K562 (cell line): ENCODE results near the gene SLC8A2. TPM values are rescaled to one million over a fixed set of nuclear protein-coding genes. Genes with fewer than 3 reads are reported as not detected.

ENCODE experiments used
- ATAC-seq: fragments of 200-7000 bp; cut with Tn5 transposase; 3 replicates; pipeline ENCODE4 v1.9.1; 2020; ENCODE audit warnings: moderate library complexity
- BruUV-seq: library from RNA; stranded (reverse); fragments of 400-500 nt; replicated peaks from 2 replicates; lab custom pipeline; 2021; lab: Mats Ljungman, UMichigan
- CTCF ChIA-PET: fragments of 300-600 bp; formaldehyde crosslinking; extraction: SDS; loops from one replicate; lab custom pipeline; 2021; ENCODE audit warnings: low intra/inter-chr PET ratio; lab: Yijun Ruan, JAX
- POLR2A ChIA-PET: fragments of 300-600, 350-650 bp; sonication (Branson Sonifier 250); formaldehyde crosslinking; extraction: SDS; loops from one replicate; lab custom pipeline; 2021; ENCODE audit warnings: antibody characterized with exemption, inconsistent platforms; lab: Yijun Ruan, JAX
- DNase-seq, 4 experiments: peaks; one replicate each; pipeline versions ENCODE4 v3.0.0 to v3.0.0-alpha.2; 2011 to 2018; ENCODE audit warnings: low spot score in 3 of 4, mixed read lengths in 3 of 4; ENCODE audit errors: extremely low read depth in 1 of 4
- FAIRE-seq: peaks from 2 replicates; lab custom pipeline; 2011; peaks lifted over from hg19 to GRCh38; lab: Jason Lieb, UNC
- H2AFZ ChIP-seq: 2 replicates; pipeline ENCODE4 v1.6.0; 2011; ENCODE audit warnings: low read depth, low read length, control low read depth, inconsistent platforms
- H3K27ac ChIP-seq: fragments of 200-600 bp; 3 replicates; pipeline ENCODE4 v1.8.0; 2011; ENCODE audit warnings: low read depth, mild to moderate bottlenecking, control low read depth, inconsistent platforms, low read length, moderate library complexity, mixed read lengths; ENCODE audit errors: extremely low read depth
- H3K27me3 ChIP-seq, 2 experiments: fragments of 300-600 bp in 1 of 2; 2 replicates in 1 of 2; 3 replicates in 1 of 2; pipeline versions ENCODE4 v1.6.0 to v1.8.0; 2011; ENCODE audit warnings: inconsistent platforms in 2 of 2, low read length in 2 of 2, mild to moderate bottlenecking in 1 of 2, mixed read lengths in 1 of 2, moderate library complexity in 1 of 2; ENCODE audit not compliant: control insufficient read depth in 2 of 2, insufficient read depth in 2 of 2
- H3K36me3 ChIP-seq: fragments of 300-600 bp; 3 replicates; pipeline ENCODE4 v1.8.0; 2011; ENCODE audit warnings: mild to moderate bottlenecking, low read length, inconsistent platforms; ENCODE audit not compliant: control insufficient read depth, insufficient read depth
- H3K4me1 ChIP-seq, 2 experiments: fragments of 200-600 bp in 1 of 2; replicated peaks in 1 of 2; 2 replicates in 1 of 2; 3 replicates in 1 of 2; pipeline versions ENCODE4 v1.5.1 to v1.8.0; 2011; ENCODE audit warnings: inconsistent platforms in 2 of 2, low read length in 2 of 2, mild to moderate bottlenecking in 1 of 2, mixed read lengths in 1 of 2, moderate library complexity in 1 of 2; ENCODE audit not compliant: control insufficient read depth in 2 of 2, insufficient read depth in 2 of 2
- H3K4me2 ChIP-seq: 2 replicates; pipeline ENCODE4 v1.6.1; 2011; ENCODE audit warnings: low read length, control low read depth, inconsistent platforms, mixed read lengths; ENCODE audit not compliant: insufficient read depth
- H3K4me3 ChIP-seq: fragments of 200-600 bp; sonication (generic), shearing (Covaris generic); 2 replicates; pipeline ENCODE4 v1.5.1; 2016; ENCODE audit warnings: control low read depth, inconsistent platforms
- H3K79me2 ChIP-seq: fragments of 200-600 bp; 3 replicates; pipeline ENCODE4 v1.8.0; 2011; ENCODE audit warnings: low read length, inconsistent platforms; ENCODE audit not compliant: control insufficient read depth, insufficient read depth
- H3K9ac ChIP-seq, 2 experiments: 2 replicates each; pipeline versions ENCODE4 v1.6.0 to v1.6.1; 2011; ENCODE audit warnings: low read depth in 2 of 2, low read length in 2 of 2, control low read depth in 1 of 2, inconsistent platforms in 1 of 2, mild to moderate bottlenecking in 1 of 2, mixed read lengths in 1 of 2; ENCODE audit not compliant: insufficient read depth in 1 of 2
- H3K9me1 ChIP-seq: one replicate; pipeline ENCODE4 v1.6.0; 2011; ENCODE audit warnings: inconsistent platforms, mild to moderate bottlenecking, low read length, moderate library complexity; ENCODE audit not compliant: control insufficient read depth, insufficient read depth
- H3K9me3 ChIP-seq: replicated peaks from 2 replicates; pipeline ENCODE4 v1.5.1; 2011; ENCODE audit warnings: low read depth, low read length, inconsistent platforms; ENCODE audit not compliant: control insufficient read depth, insufficient read depth
- H4K20me1 ChIP-seq: replicated peaks from 2 replicates; pipeline ENCODE4 v1.6.1; 2011; ENCODE audit warnings: low read length, inconsistent platforms, mixed read lengths; ENCODE audit not compliant: control insufficient read depth, insufficient read depth
- BCL6 ChIP-seq: fragments of 250-450 bp; sonication (Bioruptor Pico); IDR thresholded peaks from 2 replicates; pipeline ENCODE4 v1.4.0; 2020
- POLR2G ChIP-seq: fragments of 200-400 bp; formaldehyde crosslinking; IDR thresholded peaks from 2 replicates; pipeline ENCODE4 v1.6.1; 2017; ENCODE audit warnings: low read depth, mild to moderate bottlenecking, antibody characterized with exemption, low read length, moderate library complexity
- RBFOX2 ChIP-seq: fragments of 200-400 bp; formaldehyde crosslinking; IDR thresholded peaks from 2 replicates; pipeline ENCODE4 v1.6.1; 2017; ENCODE audit warnings: low read depth, mild to moderate bottlenecking, low read length, moderate library complexity
- SMAD3 ChIP-seq: fragments of 450-650 bp; formaldehyde crosslinking; conservative IDR thresholded peaks from 2 replicates; pipeline ENCODE4 v1.4.0; 2020; ENCODE audit warnings: mild to moderate bottlenecking
- U2AF1 ChIP-seq: fragments of 200-400 bp; formaldehyde crosslinking; optimal IDR thresholded peaks from 2 replicates; pipeline ENCODE3; 2017; ENCODE audit warnings: mild to moderate bottlenecking, low read depth, low read length, moderate library complexity
- ZBTB33 ChIP-seq: sonication (generic); formaldehyde crosslinking; IDR thresholded peaks from 2 replicates; pipeline ENCODE4 v1.8.1; 2023; ENCODE audit warnings: mild to moderate bottlenecking, missing genetic modification reagents
- WGBS: fragments of 100-300 bp; shearing (Covaris generic); methylation state at CpG from one replicate; pipeline ENCODE4 v1.1.6; 2016; ENCODE audit warnings: low coverage, mixed read lengths; ENCODE audit not compliant: insufficient coverage; ENCODE audit errors: missing lambda C conversion rate; 5-methylcytosine and 5-hydroxymethylcytosine counted together
- in situ Hi-C: fragments of 300-500 bp; cut with MboI; formaldehyde crosslinking; loops from 4 replicates; pipeline ENCODE4 v1.15.0; 2018; ENCODE audit warnings: inconsistent platforms, mixed read lengths
- intact Hi-C: fragments of 100-400 bp; cut with micrococcal nuclease; formaldehyde crosslinking; loops from 2 replicates; pipeline ENCODE4 v1.14.2; 2022
- polyA plus RNA-seq, 8 experiments: library from polyadenylated mRNA; depleted of rRNA in 4 of 8; stranded (reverse) in 5 of 8; unstranded in 3 of 8; fragments of >200 nt; fragmentation: Nextera tagmentation in 2 of 8; fragmentation: Illumina TruSeq in 1 of 8; extraction: Ambion mirVana in 2 of 8; extraction: Trizol in 1 of 8; gene quantifications; 2 replicates each; pipeline versions ENCODE4 v1.2.1 to v1.2.3, GENCODE V29; 2011 to 2014; ENCODE audit warnings: inconsistent platforms in 1 of 8, missing spikeins in 1 of 8
- total RNA-seq, 7 experiments: library from RNA; depleted of rRNA in 6 of 7; stranded (reverse); fragments of >200 nt in 6 of 7; fragmentation: Illumina TruSeq in 2 of 7; extraction: Trizol in 2 of 7; gene quantifications; 2 replicates each; pipeline versions ENCODE4 v1.2.1 to v1.2.3, GENCODE V29; 2011 to 2021; ENCODE audit warnings: low replicate concordance in 1 of 7

Gene SLC8A2
- total and polyA plus RNA-seq, 9 of the 15 experiments (the other 6 are each of a cell fraction or from before 2014, with no cell fraction given): 0.07 to 0.66 (median 0.24) TPM; not detected in 3

DNA sequence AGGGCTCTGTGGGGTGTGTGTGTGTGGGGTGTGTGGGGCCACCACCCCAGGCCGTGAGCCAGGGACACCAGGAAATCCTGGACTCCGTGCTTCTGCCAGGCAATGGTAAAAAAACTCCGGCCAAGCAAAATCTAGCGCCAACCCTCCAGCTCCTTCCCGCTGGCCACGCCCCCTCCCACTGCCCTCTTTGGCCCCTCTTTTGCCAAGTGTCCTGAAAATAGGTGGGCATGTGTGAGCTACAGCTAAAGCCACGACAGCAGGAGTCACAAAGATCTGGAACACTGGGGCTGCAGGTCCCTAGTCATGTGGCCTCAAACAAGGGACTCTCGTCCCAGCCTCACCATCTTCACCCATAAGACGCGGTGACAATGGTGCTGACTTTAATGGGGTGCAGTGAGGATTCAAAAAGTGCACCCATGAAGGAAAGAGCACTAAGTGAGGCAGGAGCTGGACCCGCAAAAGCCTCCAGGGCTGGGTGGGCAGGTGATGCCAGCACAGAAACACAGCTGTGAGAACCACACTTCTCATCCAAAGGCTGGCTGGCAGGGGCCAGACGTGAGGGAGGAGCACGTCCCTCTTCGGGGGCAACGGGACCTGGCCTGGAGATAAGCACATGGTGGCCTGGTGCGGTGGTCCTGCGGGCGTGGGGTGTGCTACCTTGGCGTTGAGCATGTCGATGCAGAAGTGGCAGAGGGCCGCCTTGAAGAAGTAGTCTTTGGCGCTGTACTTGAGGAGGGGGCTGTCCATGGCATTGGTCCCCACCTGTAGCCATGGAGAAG is 19.9 kb upstream of the SLC8A2 start:
- no peak overlapping the region for H3K27ac ChIP-seq
- peaks cover 67% of the 10 kb centered on the region for H3K36me3 ChIP-seq
- BruUV-seq: no TSS peak
- no peak overlapping the region for H2AFZ ChIP-seq
- H4K20me1 ChIP-seq: no peaks in the 10 kb centered on the region
- CTCF ChIA-PET: no interaction called here
- H3K4me3 ChIP-seq: no peak overlapping the region
- peaks cover 10 to 78% of the 10 kb centered on the region in 2 experiments; a peak in 4 of 5 replicates for H3K4me1 ChIP-seq
- TF ChIP-seq POLR2G (peak; percentile 37; the same call in 1 of the 2 replicates), U2AF1 (no peak), ZBTB33 (CRISPR knock-in tag) (0 out of 2 replicates have a peak, but pooled peaks have one; percentile 66), RBFOX2 (0 out of 2 replicates have a peak, but pooled peaks have one; percentile 13), BCL6 (CRISPR knock-in tag) (no peak), SMAD3 (CRISPR knock-in tag) (no peak)
- in situ Hi-C loops (no loop called here), intact Hi-C loops (no loop called here)
- DNase-seq (no peak), FAIRE-seq (no peak), ATAC-seq (no peak)
- no peaks in the 10 kb centered on the region for H3K27me3 ChIP-seq
- no peak overlapping the region for H3K4me2 ChIP-seq
- POLR2A ChIA-PET: interaction anchor here (0.6 to 1.5 kb wide), 6 partner anchors 7 to 164 kb away, joined by 3 to 5 read pairs (median 3); partner anchors contain the start of gene KPTN
- no peaks in the 10 kb centered on the region for H3K9me1 ChIP-seq
- peak overlapping the region in 1 of 2 experiments; percentile 19; a peak in 2 of 4 replicates for H3K9ac ChIP-seq
- 85% methylated on average over 22 of the region's 22 CpGs for WGBS
- H3K79me2 ChIP-seq: no peaks in the 10 kb centered on the region
- H3K9me3 ChIP-seq: no peaks in the 10 kb centered on the region
